AG10803 (cell line): ENCODE measurements around the gene SERPINA1.

ENCODE experiments used
- DNase-seq: peaks from one replicate; pipeline ENCODE4 v3.0.0; 2010; ENCODE audit warnings: low read depth
- H3K4me3 ChIP-seq: 2 replicates; pipeline ENCODE4 v1.5.1; 2011; ENCODE audit warnings: mild to moderate bottlenecking, low read length, control low read depth
- TF ChIP-seq, protein P1 (sequence below): conservative IDR thresholded peaks from 2 replicates; pipeline ENCODE4 v1.5.1; 2011; ENCODE audit warnings: mild to moderate bottlenecking, low read length, control low read depth, inconsistent platforms

SERPINA1 gene

DNA sequence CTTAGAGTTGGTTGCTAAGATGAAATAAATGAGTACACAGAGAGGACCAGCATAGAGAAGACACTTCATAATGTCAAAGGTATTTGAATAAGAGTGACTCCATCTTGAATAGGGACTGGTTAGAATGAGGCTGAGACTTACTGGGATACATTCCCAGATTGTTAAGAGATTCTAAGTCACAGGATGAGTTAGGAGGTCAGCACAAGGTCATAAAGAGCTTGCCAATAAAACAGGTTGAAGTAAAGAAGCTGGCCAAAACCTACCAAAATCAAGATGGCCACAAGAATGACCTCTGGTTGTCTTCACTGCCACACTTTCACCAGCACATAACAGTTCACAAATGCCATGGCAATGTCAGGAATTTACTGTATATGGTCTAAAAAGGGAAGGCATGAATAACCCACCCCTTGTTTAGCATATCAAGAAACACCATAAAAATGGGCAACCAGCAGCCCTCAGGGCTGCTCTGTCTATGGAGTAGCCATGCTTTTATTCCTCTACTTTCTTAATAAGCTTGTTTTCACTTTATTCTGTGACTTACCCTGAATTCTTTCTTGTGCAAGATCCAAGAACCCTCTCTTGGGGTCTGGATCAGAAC, 8.3 kb upstream of the SERPINA1 start:
- peak; percentile 27 for DNase-seq
- TF ChIP-seq, protein P1, sequence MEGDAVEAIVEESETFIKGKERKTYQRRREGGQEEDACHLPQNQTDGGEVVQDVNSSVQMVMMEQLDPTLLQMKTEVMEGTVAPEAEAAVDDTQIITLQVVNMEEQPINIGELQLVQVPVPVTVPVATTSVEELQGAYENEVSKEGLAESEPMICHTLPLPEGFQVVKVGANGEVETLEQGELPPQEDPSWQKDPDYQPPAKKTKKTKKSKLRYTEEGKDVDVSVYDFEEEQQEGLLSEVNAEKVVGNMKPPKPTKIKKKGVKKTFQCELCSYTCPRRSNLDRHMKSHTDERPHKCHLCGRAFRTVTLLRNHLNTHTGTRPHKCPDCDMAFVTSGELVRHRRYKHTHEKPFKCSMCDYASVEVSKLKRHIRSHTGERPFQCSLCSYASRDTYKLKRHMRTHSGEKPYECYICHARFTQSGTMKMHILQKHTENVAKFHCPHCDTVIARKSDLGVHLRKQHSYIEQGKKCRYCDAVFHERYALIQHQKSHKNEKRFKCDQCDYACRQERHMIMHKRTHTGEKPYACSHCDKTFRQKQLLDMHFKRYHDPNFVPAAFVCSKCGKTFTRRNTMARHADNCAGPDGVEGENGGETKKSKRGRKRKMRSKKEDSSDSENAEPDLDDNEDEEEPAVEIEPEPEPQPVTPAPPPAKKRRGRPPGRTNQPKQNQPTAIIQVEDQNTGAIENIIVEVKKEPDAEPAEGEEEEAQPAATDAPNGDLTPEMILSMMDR = no peak
- no peak overlapping the region for H3K4me3 ChIP-seq

DNA sequence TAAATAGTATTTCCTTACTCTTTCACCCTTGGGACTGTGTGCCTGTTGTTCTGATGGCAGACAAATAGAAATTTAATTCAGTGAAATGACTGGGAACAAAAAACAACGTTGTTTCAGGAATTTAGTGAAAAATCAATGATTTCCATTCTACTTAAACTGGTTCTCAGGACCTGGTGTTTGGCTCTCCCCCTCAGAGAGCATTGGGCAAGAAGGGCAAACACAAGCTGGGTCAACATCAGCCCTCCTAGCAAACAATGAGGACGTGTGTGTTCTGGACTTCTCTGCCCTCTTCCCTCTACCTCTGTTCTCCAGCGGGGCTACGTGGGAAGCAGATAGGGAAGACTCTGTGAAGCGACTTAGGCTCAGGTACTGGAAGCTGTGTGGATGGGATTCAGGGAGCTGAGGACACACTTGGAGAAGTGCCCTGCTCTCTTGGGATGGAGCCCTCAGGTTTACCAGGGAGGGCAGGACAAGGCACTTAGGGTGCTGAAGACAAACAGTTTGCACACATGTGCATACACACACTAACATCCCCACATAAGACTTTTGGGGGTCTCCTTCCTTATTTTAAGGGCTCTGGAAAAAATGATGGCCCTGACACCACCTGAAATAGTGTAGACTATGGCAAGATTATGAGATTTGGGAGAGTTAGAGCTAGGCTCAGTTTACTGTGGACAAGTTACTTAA, 7.6 kb upstream of the SERPINA1 start:
- H3K4me3 ChIP-seq = no peak overlapping the region
- no peak for DNase-seq
- TF ChIP-seq, protein P1 = no peak

DNA sequence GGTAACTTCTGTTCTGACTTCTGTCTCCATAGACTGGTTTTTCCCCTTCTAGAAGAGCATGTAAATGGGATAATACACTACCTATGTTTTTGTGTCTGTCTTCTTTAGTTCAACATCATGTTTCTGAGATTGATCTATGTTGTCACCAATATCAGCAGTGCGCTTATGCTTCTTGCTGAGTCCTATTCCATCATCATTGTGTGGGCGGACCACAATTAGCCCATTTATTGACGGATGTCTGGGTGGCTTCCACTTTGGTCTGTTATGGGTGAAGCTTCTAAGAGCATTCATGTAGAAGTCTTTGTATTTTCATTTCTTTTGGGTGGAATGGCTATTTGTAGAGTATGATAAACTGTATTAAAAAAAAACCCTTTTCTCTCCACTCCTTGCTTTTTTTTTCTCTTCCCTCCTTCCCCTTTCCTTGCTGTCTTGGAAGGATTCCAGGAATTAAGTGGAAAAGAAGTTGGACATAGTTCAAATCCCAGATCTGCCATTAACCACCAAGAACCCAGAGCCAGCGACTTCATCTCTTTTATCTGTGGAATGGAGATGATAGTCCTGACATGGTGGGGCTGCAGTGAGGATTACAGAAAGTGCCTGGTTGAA, 7.0 kb upstream of the SERPINA1 start:
- TF ChIP-seq, protein P1 = no peak
- H3K4me3 ChIP-seq = no peak overlapping the region
- DNase-seq = no peak

DNA sequence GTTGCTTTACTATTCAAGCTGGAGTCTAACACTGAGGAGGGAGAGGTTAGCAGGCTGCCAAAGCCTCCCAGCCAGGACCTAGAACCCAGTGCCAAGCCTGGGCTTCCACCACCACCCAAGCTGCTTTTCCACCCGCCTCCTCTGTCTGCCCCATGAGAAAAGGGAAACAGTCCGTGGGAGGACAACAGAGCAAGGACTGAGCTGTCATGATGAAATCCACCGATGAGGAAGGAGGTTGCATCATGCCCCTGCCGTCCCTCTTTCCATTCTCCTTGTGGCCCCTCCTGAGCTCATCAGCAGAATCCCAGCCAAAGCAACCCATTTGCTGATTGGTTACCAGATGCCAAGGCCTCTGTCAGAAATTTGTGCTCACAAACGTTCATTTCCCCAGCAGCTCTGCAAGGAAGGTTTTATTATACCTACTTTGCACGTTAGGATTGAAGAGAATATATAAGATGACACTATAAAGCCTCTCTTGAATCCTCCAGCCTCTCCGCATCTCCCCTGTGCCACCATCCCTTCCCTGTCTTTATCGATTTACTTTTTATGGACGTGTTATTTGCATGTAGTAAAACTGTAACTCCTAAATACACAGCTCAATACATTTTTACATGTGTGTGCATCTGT, 6.3 kb upstream of the SERPINA1 start:
- H3K4me3 ChIP-seq = no peak overlapping the region
- peak; percentile 75 for DNase-seq
- TF ChIP-seq, protein P1 = no peak

DNA sequence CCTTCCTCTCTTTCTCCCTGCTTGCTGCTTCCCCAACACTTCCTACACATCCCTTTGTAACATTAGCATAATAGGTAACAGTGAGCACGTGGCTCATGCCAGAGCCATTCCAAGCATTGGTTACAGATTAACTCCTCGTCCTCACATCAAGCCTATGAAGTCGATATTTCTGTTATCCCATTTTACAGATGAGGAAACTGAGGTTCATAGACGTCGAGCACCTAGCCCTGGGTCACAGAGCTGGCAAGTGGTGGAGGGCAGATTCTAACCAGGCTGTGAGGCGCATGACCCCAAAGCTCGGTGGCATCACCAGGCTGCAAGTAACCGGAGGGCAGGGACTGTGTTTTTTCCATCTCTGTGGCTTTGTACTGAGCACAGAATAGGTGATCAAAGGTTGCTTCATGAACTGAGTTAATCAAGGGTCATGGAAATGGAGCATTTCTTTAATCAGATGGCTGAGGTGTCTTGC, 5.7 kb upstream of the SERPINA1 start:
- TF ChIP-seq, protein P1 = no peak
- no peak overlapping the region for H3K4me3 ChIP-seq

DNA sequence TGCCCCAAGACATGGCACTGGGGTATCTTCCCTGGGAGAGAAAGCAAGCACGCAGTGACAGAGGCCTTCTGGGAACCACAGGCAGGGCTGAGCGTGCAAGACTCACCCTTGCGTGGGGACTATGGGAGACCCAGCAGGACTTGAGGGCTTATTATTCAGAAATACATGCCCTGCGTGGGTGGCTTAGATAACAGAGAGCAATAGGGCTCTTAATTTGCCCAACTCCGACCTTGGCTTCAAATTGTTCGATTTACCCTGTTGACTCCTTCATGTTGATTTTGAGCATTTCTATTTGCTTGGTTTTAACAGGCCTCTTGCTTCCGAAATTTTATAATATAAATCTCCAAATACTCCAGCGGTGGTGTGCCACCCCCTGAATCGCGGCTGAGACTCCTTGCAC, 5.1 kb upstream of the SERPINA1 start:
- no peak overlapping the region for H3K4me3 ChIP-seq
- no peak for DNase-seq
- TF ChIP-seq, protein P1 = no peak

More for the DNA sequence above, 5.7 kb upstream of the SERPINA1 start:
- DNase-seq = no peak
